HUES6 (cell line): Measurements from ENCODE around the gene PPARA.

Experiments
- H3K27ac ChIP-seq: 2 replicates; pipeline ENCODE4 v1.7.0; 2013; ENCODE audit warnings: low read depth, mild to moderate bottlenecking, low read length, inconsistent platforms
- H3K27me3 ChIP-seq: 2 replicates; pipeline ENCODE4 v1.6.1; 2013; ENCODE audit warnings: low read length; ENCODE audit not compliant: control insufficient read depth, insufficient read depth
- H3K36me3 ChIP-seq: 2 replicates; pipeline ENCODE4 v1.6.1; 2013; ENCODE audit warnings: low read length; ENCODE audit not compliant: control insufficient read depth, insufficient read depth
- H3K4me1 ChIP-seq: 2 replicates; pipeline ENCODE4 v1.6.1; 2013; ENCODE audit warnings: low read length; ENCODE audit not compliant: control insufficient read depth, insufficient read depth
- H3K4me3 ChIP-seq: 2 replicates; pipeline ENCODE4 v1.5.1; 2013; ENCODE audit warnings: low read depth, low read length
- H3K9ac ChIP-seq: one replicate; pipeline ENCODE4 v1.6.1; 2013; ENCODE audit warnings: mild to moderate bottlenecking, low read length
- H3K9me3 ChIP-seq: 2 replicates; pipeline ENCODE4 v1.6.1; 2013; ENCODE audit warnings: low read depth, low read length; ENCODE audit not compliant: control insufficient read depth, insufficient read depth

Gene PPARA

GRCh38 chr22:46240907-46241306 lies 90.6 kb downstream of the PPARA start:
- Histone ChIP-seq H3K4me3 (no peak overlapping the region), H3K9ac (no peak overlapping the region), H3K36me3 (peaks cover 10% of the 10 kb centered on the region), H3K27ac (no peak overlapping the region), H3K4me1 (no peaks in the 10 kb centered on the region), H3K27me3 (no peaks in the 10 kb centered on the region), H3K9me3 (0 out of 2 replicates have a peak, but pooled peaks cover 2% of the 10 kb centered on the region)

GRCh38 chr22:46241396-46242007 lies 91.2 kb downstream of the PPARA start:
- Histone ChIP-seq H3K9me3 (0 out of 2 replicates have a peak, but pooled peaks cover 2% of the 10 kb centered on the region), H3K4me3 (no peak overlapping the region), H3K27me3 (no peaks in the 10 kb centered on the region), H3K36me3 (peaks cover 10% of the 10 kb centered on the region), H3K4me1 (no peaks in the 10 kb centered on the region), H3K9ac (no peak overlapping the region), H3K27ac (no peak overlapping the region)

GRCh38 chr22:46242076-46242475 lies 91.8 kb downstream of the PPARA start:
- H3K27ac ChIP-seq, result no peak overlapping the region
- H3K9me3 ChIP-seq, result 0 out of 2 replicates have a peak, but pooled peaks cover 2% of the 10 kb centered on the region
- no peak overlapping the region for H3K4me3 ChIP-seq
- no peak overlapping the region for H3K9ac ChIP-seq
- H3K27me3 ChIP-seq, result no peaks in the 10 kb centered on the region
- H3K4me1 ChIP-seq, result no peaks in the 10 kb centered on the region
- H3K36me3 ChIP-seq, result peaks cover 12% of the 10 kb centered on the region

- Histone ChIP-seq H3K27ac (no peak overlapping the region), H3K27me3 (no peaks in the 10 kb centered on the region), H3K9me3 (no peaks in the 10 kb centered on the region), H3K9ac (no peak overlapping the region), H3K4me3 (no peak overlapping the region), H3K36me3 (peaks cover 12% of the 10 kb centered on the region), H3K4me1 (no peaks in the 10 kb centered on the region; the same call in 1 of the 2 replicates)
These were observed 94.4 kb downstream of the PPARA start for GRCh38 chr22:46244771-46245170.

GRCh38 chr22:46245511-46245910 lies 95.2 kb downstream of the PPARA start:
- Histone ChIP-seq H3K4me1 (no peaks in the 10 kb centered on the region; the same call in 1 of the 2 replicates), H3K36me3 (peaks cover 12% of the 10 kb centered on the region), H3K27ac (no peak overlapping the region)

GRCh38 chr22:46246178-46246577 lies 95.9 kb downstream of the PPARA start:
- H3K4me3 ChIP-seq, result no peak overlapping the region
- no peak overlapping the region for H3K27ac ChIP-seq
- peaks cover 3% of the 10 kb centered on the region for H3K4me1 ChIP-seq
- peaks cover 12% of the 10 kb centered on the region for H3K36me3 ChIP-seq
- H3K9me3 ChIP-seq, result no peaks in the 10 kb centered on the region
- peaks cover 3% of the 10 kb centered on the region; the same call in 1 of the 2 replicates for H3K27me3 ChIP-seq
- H3K9ac ChIP-seq, result no peak overlapping the region

More at GRCh38 chr22:46245511-46245910, 95.2 kb downstream of the PPARA start:
- Histone ChIP-seq H3K27me3 (no peaks in the 10 kb centered on the region), H3K4me3 (no peak overlapping the region), H3K9me3 (no peaks in the 10 kb centered on the region), H3K9ac (no peak overlapping the region)

- no peak overlapping the region for H3K4me3 ChIP-seq
- peaks cover 7% of the 10 kb centered on the region for H3K27me3 ChIP-seq
- H3K9me3 ChIP-seq, result no peaks in the 10 kb centered on the region
- no peak overlapping the region for H3K9ac ChIP-seq
- H3K4me1 ChIP-seq, result peaks cover 7% of the 10 kb centered on the region
- no peak overlapping the region for H3K27ac ChIP-seq
- H3K36me3 ChIP-seq, result peaks cover 12% of the 10 kb centered on the region
These were observed 97.2 kb downstream of the PPARA start for GRCh38 chr22:46247443-46247975.

- H3K27ac ChIP-seq, result no peak within 1 kb of the TSS; the same call in 1 of the 2 replicates
- peak within 1 kb of the TSS; percentile 82 for H3K9ac ChIP-seq
- peaks cover 7% of the 10 kb centered on the region for H3K4me1 ChIP-seq
- no peaks in the 10 kb centered on the region for H3K9me3 ChIP-seq
- H3K27me3 ChIP-seq, result peaks cover 7% of the 10 kb centered on the region
- peaks cover 3% of the 10 kb centered on the region; the same call in 1 of the 2 replicates for H3K36me3 ChIP-seq
- peak within 1 kb of the TSS; percentile 91 for H3K4me3 ChIP-seq
These were observed 99.9 kb downstream of the PPARA start, which contains the start of gene CDPF1 for GRCh38 chr22:46250035-46250782. Gene CDPF1 (minus strand): TSS chr22:46250293. CDS start chr22:46248284, 2,009 bp downstream.

GRCh38 chr22:46250783-46251125 lies 100.4 kb downstream of the PPARA start:
- Histone ChIP-seq H3K4me1 (peaks cover 7% of the 10 kb centered on the region), H3K9ac (peak overlapping the region; percentile 82), H3K36me3 (peaks cover 3% of the 10 kb centered on the region; the same call in 1 of the 2 replicates), H3K9me3 (no peaks in the 10 kb centered on the region), H3K27ac (no peak overlapping the region), H3K4me3 (peak overlapping the region; percentile 91), H3K27me3 (peaks cover 7% of the 10 kb centered on the region)

- peaks cover 7% of the 10 kb centered on the region for H3K27me3 ChIP-seq
These were observed 100.9 kb downstream of the PPARA start for GRCh38 chr22:46251266-46251665.

More at GRCh38 chr22:46251266-46251665, 100.9 kb downstream of the PPARA start:
- Histone ChIP-seq H3K9me3 (no peaks in the 10 kb centered on the region), H3K4me1 (peaks cover 7% of the 10 kb centered on the region), H3K36me3 (peaks cover 3% of the 10 kb centered on the region; the same call in 1 of the 2 replicates), H3K9ac (peak overlapping the region; percentile 25), H3K4me3 (peak overlapping the region; percentile 91), H3K27ac (no peak overlapping the region)
